OCI-LY7 (cell line): Measurements from ENCODE around the gene XDH. TPM values are rescaled to one million over a fixed set of nuclear protein-coding genes. Genes with fewer than 3 reads are reported as not detected.

ENCODE experiments used
- BruUV-seq: library from RNA; stranded (reverse); fragments of 400-500 nt; replicated peaks from 2 replicates; lab custom pipeline; 2021; lab: Mats Ljungman, UMichigan
- CTCF ChIA-PET: fragments of 300-600 bp; sonication (Branson Sonifier 250); formaldehyde crosslinking; loops from one replicate; lab custom pipeline; 2022; ENCODE audit warnings: antibody characterized with exemption; ENCODE audit not compliant: unreplicated experiment; lab: Charles Lee
- POLR2A ChIA-PET: fragments of 300-600 bp; sonication (Branson Sonifier 250); formaldehyde crosslinking; loops from one replicate; lab custom pipeline; 2022; ENCODE audit warnings: antibody characterized with exemption; lab: Charles Lee
- DNase-seq: peaks from one replicate; pipeline ENCODE4 v3.0.0-alpha.2; 2015; ENCODE audit warnings: low spot score
- H2AFZ ChIP-seq: fragments of 200-600 bp; sonication (generic), shearing (Covaris generic); 2 replicates; pipeline ENCODE4 v1.6.1; 2014; ENCODE audit warnings: mild to moderate bottlenecking, antibody characterized with exemption, low read length, moderate library complexity
- H3K27ac ChIP-seq: fragments of 200-600 bp; sonication (generic); 2 replicates; pipeline ENCODE4 v1.5.1; 2014; ENCODE audit warnings: mixed run types, low read depth, mild to moderate bottlenecking, moderate library complexity, low read length, inconsistent platforms; ENCODE audit not compliant: poor library complexity, severe bottlenecking
- H3K36me3 ChIP-seq: fragments of 200-600 bp; sonication (generic); 2 replicates; pipeline ENCODE4 v1.6.1; 2014; ENCODE audit warnings: mild to moderate bottlenecking, antibody characterized with exemption, low read length, moderate library complexity, mixed read lengths; ENCODE audit not compliant: insufficient read depth
- H3K4me1 ChIP-seq: fragments of 200-600 bp; sonication (generic); 2 replicates; pipeline ENCODE4 v1.5.1; 2014; ENCODE audit warnings: mild to moderate bottlenecking, low read length; ENCODE audit not compliant: insufficient read depth, poor library complexity, severe bottlenecking
- H3K4me2 ChIP-seq: fragments of 200-600 bp; sonication (generic); 2 replicates; pipeline ENCODE4 v1.6.1; 2014; ENCODE audit warnings: mild to moderate bottlenecking, low read length
- H3K4me3 ChIP-seq: fragments of 200-600 bp; sonication (generic); 2 replicates; pipeline ENCODE4 v1.5.1; 2014; ENCODE audit warnings: mild to moderate bottlenecking, low read depth, low read length; ENCODE audit not compliant: poor library complexity, severe bottlenecking
- H3K79me2 ChIP-seq: fragments of 200-600 bp; sonication (generic); 2 replicates; pipeline ENCODE4 v1.6.1; 2016; ENCODE audit warnings: low read depth, mild to moderate bottlenecking, low read length, moderate library complexity, mixed read lengths; ENCODE audit not compliant: insufficient read depth
- H3K9me2 ChIP-seq: fragments of 200-600 bp; sonication (generic); 2 replicates; pipeline ENCODE4 v1.6.1; 2016; ENCODE audit warnings: mild to moderate bottlenecking, low read length, mixed read lengths; ENCODE audit not compliant: insufficient read depth
- H3K9me3 ChIP-seq: fragments of 200-600 bp; sonication (generic); 2 replicates; pipeline ENCODE4 v1.6.1; 2014; ENCODE audit warnings: mild to moderate bottlenecking, mixed run types, low read length, mixed read lengths
- H4K20me1 ChIP-seq: fragments of 200-600 bp; sonication (generic); 2 replicates; pipeline ENCODE4 v1.6.1; 2014; ENCODE audit warnings: mild to moderate bottlenecking, antibody characterized with exemption, low read length, moderate library complexity, mixed read lengths; ENCODE audit not compliant: insufficient read depth
- CTCF ChIP-seq: fragments of 200-600 bp; sonication (generic); conservative IDR thresholded peaks from 2 replicates; pipeline ENCODE4 v1.5.1; 2014; ENCODE audit warnings: mild to moderate bottlenecking, antibody characterized with exemption, low read length, moderate library complexity, mixed read lengths
- EZH2phosphoT487 ChIP-seq: fragments of 200-600 bp; sonication (generic); IDR thresholded peaks from 2 replicates; pipeline ENCODE4 v1.6.1; 2018; ENCODE audit warnings: low read depth, borderline replicate concordance, mild to moderate bottlenecking, mixed run types, antibody characterized with exemption, low read length, moderate library complexity, mixed read lengths
- intact Hi-C: fragments of 100-400 bp; cut with micrococcal nuclease; formaldehyde crosslinking; loops from one replicate; pipeline ENCODE4 v1.10.0; 2022; ENCODE audit not compliant: unreplicated experiment
- total RNA-seq, 2 experiments: library from RNA; depleted of rRNA in 1 of 2; stranded (reverse); fragments of >200 nt in 1 of 2; shearing (Covaris generic) in 1 of 2; gene quantifications; 2 replicates each; pipeline ENCODE4 v1.2.3, GENCODE V29; 2014 to 2022

Gene XDH
- total RNA-seq, 2 experiments from 2014 or later = not detected

GRCh38 chr2:31390324-31390723 lies 24.2 kb downstream of the XDH start:
- ChIA-PET CTCF (no interaction called here), POLR2A (no interaction called here)
- TF ChIP-seq EZH2phosphoT487 (no peak), CTCF (no peak)

DNA sequence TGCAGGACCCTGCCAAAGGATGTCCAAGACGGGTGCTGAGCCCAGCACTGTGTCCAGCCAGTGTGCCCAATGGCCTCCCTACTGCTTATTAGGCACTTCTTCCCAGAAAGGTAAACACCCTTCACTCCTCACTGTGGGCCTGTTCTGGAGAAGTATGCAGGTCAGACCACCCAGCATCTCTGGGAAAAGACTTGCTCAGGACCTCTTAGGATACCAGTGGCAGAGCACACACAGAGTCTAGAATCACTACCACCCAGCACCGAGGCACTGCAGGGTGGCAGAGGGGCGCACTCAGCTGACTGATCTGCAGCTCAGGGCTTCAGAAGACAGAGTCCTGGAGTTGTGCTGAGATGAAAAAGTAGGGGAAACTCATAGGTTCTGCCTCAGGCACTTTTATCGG lies 25.8 kb downstream of the XDH start:
- no peaks in the 10 kb centered on the region for H3K9me3 ChIP-seq
- CTCF ChIA-PET = no interaction called here
- H3K27ac ChIP-seq = no peak overlapping the region
- no peaks in the 10 kb centered on the region for H3K9me2 ChIP-seq
- H3K4me3 ChIP-seq = no peak overlapping the region
- DNase-seq = no peak
- no peak for TF ChIP-seq EZH2phosphoT487
- TF ChIP-seq CTCF = no peak
- H3K4me1 ChIP-seq = no peaks in the 10 kb centered on the region
- no peak overlapping the region for H2AFZ ChIP-seq
- POLR2A ChIA-PET = no interaction called here
- H3K36me3 ChIP-seq = no peaks in the 10 kb centered on the region
- H3K4me2 ChIP-seq = no peak overlapping the region
- no peaks in the 10 kb centered on the region for H4K20me1 ChIP-seq
- BruUV-seq = no TSS peak
- intact Hi-C loops = no loop called here
- no peaks in the 10 kb centered on the region for H3K79me2 ChIP-seq

More at GRCh38 chr2:31390324-31390723, 24.2 kb downstream of the XDH start:
- H2AFZ ChIP-seq = no peak overlapping the region
- no peak overlapping the region for H3K27ac ChIP-seq
- no peaks in the 10 kb centered on the region for H3K4me1 ChIP-seq
- no peak overlapping the region for H3K4me2 ChIP-seq
- H3K4me3 ChIP-seq = no peak overlapping the region
- no peaks in the 10 kb centered on the region for H3K9me2 ChIP-seq
- no peaks in the 10 kb centered on the region for H3K36me3 ChIP-seq
- no peaks in the 10 kb centered on the region for H3K79me2 ChIP-seq
- H3K9me3 ChIP-seq = no peaks in the 10 kb centered on the region
- no TSS peak for BruUV-seq
- no peaks in the 10 kb centered on the region for H4K20me1 ChIP-seq
- DNase-seq = no peak
- intact Hi-C loops = no loop called here

GRCh38 chr2:31387850-31388249 lies 26.7 kb downstream of the XDH start:
- no peak for TF ChIP-seq EZH2phosphoT487
- TF ChIP-seq CTCF = no peak
- DNase-seq = no peak
- Histone ChIP-seq H3K36me3 (no peaks in the 10 kb centered on the region), H3K27ac (no peak overlapping the region), H3K9me3 (no peaks in the 10 kb centered on the region), H2AFZ (no peak overlapping the region), H3K4me3 (no peak overlapping the region), H3K4me2 (no peak overlapping the region), H3K4me1 (no peaks in the 10 kb centered on the region), H3K79me2 (no peaks in the 10 kb centered on the region), H4K20me1 (no peaks in the 10 kb centered on the region), H3K9me2 (no peaks in the 10 kb centered on the region)
- ChIA-PET POLR2A (no interaction called here), CTCF (no interaction called here)
- BruUV-seq = no TSS peak
- intact Hi-C loops = no loop called here
